Right kidney (tissue), 9 donors: Measurements from ENCODE around the gene AGAP1.

Source experiments
- DNase-seq: peaks from one replicate; pipeline ENCODE4 v3.0.0-alpha.2; 2016
- long read RNA-seq, 8 donors: transcript quantifications; one replicate each; lab custom pipeline, GENCODE V29; 2026

AGAP1 gene
- long read RNA-seq, donor 1, full-length matches to known transcripts = 2 of 2 reads
- long read RNA-seq, donor 1, partial matches to known transcripts = 0 of 2 reads
- long read RNA-seq, donor 1, other reads (novel, unspliced or antisense) = 0 of 2 reads
- long read RNA-seq, donor 2 = 0 reads
- long read RNA-seq, donor 3, full-length matches to known transcripts = 1 of 1 reads
- long read RNA-seq, donor 3, partial matches to known transcripts = 0 of 1 reads
- long read RNA-seq, donor 3, other reads (novel, unspliced or antisense) = 0 of 1 reads
- long read RNA-seq, donor 4, full-length matches to known transcripts = 2 of 2 reads
- long read RNA-seq, donor 4, partial matches to known transcripts = 0 of 2 reads
- long read RNA-seq, donor 4, other reads (novel, unspliced or antisense) = 0 of 2 reads
- long read RNA-seq, donor 5, full-length matches to known transcripts = 1 of 1 reads
- long read RNA-seq, donor 5, partial matches to known transcripts = 0 of 1 reads
- long read RNA-seq, donor 5, other reads (novel, unspliced or antisense) = 0 of 1 reads
- long read RNA-seq, donor 6 = 0 reads
- long read RNA-seq, donor 7 = 0 reads
- long read RNA-seq, donor 8, full-length matches to known transcripts = 2 of 2 reads
- long read RNA-seq, donor 8, partial matches to known transcripts = 0 of 2 reads
- long read RNA-seq, donor 8, other reads (novel, unspliced or antisense) = 0 of 2 reads

GRCh38 chr2:235493775-235494715, at the start of gene AGAP1:
AGAP1 (plus strand) TSS chr2:235494043.
- peak; percentile 52 for DNase-seq

- DNase-seq = no peak
Measured at GRCh38 chr2:235444101-235444597, 49.7 kb upstream of the AGAP1 start.

GRCh38 chr2:235445116-235445515, 48.7 kb upstream of the AGAP1 start:
- DNase-seq = no peak

- DNase-seq = no peak
Measured at GRCh38 chr2:235446082-235446481, 47.8 kb upstream of the AGAP1 start.

GRCh38 chr2:235447210-235447609, 46.6 kb upstream of the AGAP1 start:
- DNase-seq = no peak

GRCh38 chr2:235449568-235449967, 44.3 kb upstream of the AGAP1 start:
- no peak for DNase-seq

- DNase-seq = no peak
Measured at GRCh38 chr2:235453605-235454151, 40.2 kb upstream of the AGAP1 start.

GRCh38 chr2:235458839-235459273, 35.0 kb upstream of the AGAP1 start:
- no peak for DNase-seq

GRCh38 chr2:235460548-235461047, 33.2 kb upstream of the AGAP1 start:
- DNase-seq = no peak

GRCh38 chr2:235461763-235462414, 32.0 kb upstream of the AGAP1 start:
- DNase-seq = no peak

GRCh38 chr2:235462415-235462790, 31.4 kb upstream of the AGAP1 start:
- DNase-seq = no peak

- no peak for DNase-seq
Measured at GRCh38 chr2:235463893-235464292, 29.9 kb upstream of the AGAP1 start.

GRCh38 chr2:235467588-235467987, 26.3 kb upstream of the AGAP1 start:
- no peak for DNase-seq

GRCh38 chr2:235468978-235469655, 24.7 kb upstream of the AGAP1 start:
- peak; percentile 29 for DNase-seq

GRCh38 chr2:235471186-235471747, 22.6 kb upstream of the AGAP1 start:
- no peak for DNase-seq

GRCh38 chr2:235472443-235472842, 21.4 kb upstream of the AGAP1 start:
- no peak for DNase-seq

GRCh38 chr2:235478609-235479008, 15.2 kb upstream of the AGAP1 start:
- no peak for DNase-seq

GRCh38 chr2:235479604-235480003, 14.2 kb upstream of the AGAP1 start:
- DNase-seq = no peak

GRCh38 chr2:235480614-235481013, 13.2 kb upstream of the AGAP1 start:
- no peak for DNase-seq

- DNase-seq = no peak
Measured at GRCh38 chr2:235483313-235483712, 10.5 kb upstream of the AGAP1 start.
